ENCODE data around the gene SYT1. TPM values are rescaled to one million over a fixed set of nuclear protein-coding genes. Genes with fewer than 3 reads are reported as not detected.

The SYT1 gene
- total RNA-seq, 1 experiment from 2014 or later = 15.8 TPM

DNA sequence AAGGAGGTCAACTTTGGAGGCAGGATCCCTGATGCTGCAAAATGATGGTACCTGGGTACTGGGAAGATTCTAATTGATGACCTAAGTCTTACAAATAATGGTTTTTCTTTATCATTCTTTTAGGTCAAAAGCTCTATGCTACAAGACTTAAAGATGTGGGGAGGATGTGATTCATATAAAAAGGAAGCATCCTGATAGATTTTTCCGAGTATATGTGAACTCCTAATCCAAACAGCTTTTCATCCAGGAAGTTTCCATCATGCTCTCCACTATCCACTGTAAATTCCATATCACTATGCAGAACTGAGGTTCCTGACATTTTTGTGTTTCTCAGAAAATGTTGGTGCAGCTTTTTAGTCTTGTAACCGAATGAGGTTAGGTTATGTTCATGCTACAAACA, 533.0 kb downstream of the SYT1 start:
- H3K36me3 Mint-ChIP-seq (ENCODE audit: insufficient read depth in 1 of 3, low read depth in 3 of 3) = no peaks in the 10 kb centered on the region; a peak in 1 of 7 replicates
- Histone ChIP-seq H2AK5ac (ENCODE audit: insufficient read length, low read length) (no peak overlapping the region), H3K27me3 (ENCODE audit: insufficient read depth, low read length) (no peaks in the 10 kb centered on the region), H2BK15ac (ENCODE audit: low read depth, low read length) (no peak overlapping the region), H4K20me1 (ENCODE audit: control insufficient read depth, insufficient read depth, insufficient read length) (no peaks in the 10 kb centered on the region), H3K14ac (ENCODE audit: insufficient read depth, low read length) (no peak overlapping the region), H2BK5ac (ENCODE audit: insufficient read length, low read length) (no peak overlapping the region), H2BK120ac (ENCODE audit: low read depth, low read length, poor library complexity, severe bottlenecking) (no peak overlapping the region), H3K18ac (ENCODE audit: insufficient read length, low read depth, low read length) (no peak overlapping the region), H3K79me2 (ENCODE audit: insufficient read depth, low read length) (no peaks in the 10 kb centered on the region), H4K91ac (ENCODE audit: insufficient read length, low read depth, low read length) (no peak overlapping the region), H3K56ac (ENCODE audit: insufficient read length, low read depth, low read length) (no peak overlapping the region), H3K4ac (ENCODE audit: low read depth, low read length) (no peak overlapping the region), H3K9ac (ENCODE audit: extremely low read depth, insufficient read length, low read length) (no peak overlapping the region), H2AFZ (ENCODE audit: low read length) (no peak overlapping the region), H2BK12ac (ENCODE audit: insufficient read length, low read depth, low read length) (no peak overlapping the region), H4K5ac (ENCODE audit: insufficient read length, low read depth, low read length) (no peak overlapping the region), H3K4me1 (ENCODE audit: insufficient read depth, low read length) (no peaks in the 10 kb centered on the region), H3K23ac (ENCODE audit: insufficient read length, low read depth, low read length) (no peak overlapping the region), H3K79me1 (ENCODE audit: insufficient read depth, low read depth, low read length, poor library complexity, severe bottlenecking) (no peaks in the 10 kb centered on the region), H4K8ac (replicated peaks; ENCODE audit: insufficient read length, low read depth, low read length) (no peak overlapping the region), H3K9me3 (ENCODE audit: control insufficient read depth, low read depth, low read length) (no peaks in the 10 kb centered on the region), H3T11ph (ENCODE audit: low read length) (no peak overlapping the region), H3K23me2 (ENCODE audit: insufficient read length, low read depth, low read length, poor library complexity, severe bottlenecking) (no peaks in the 10 kb centered on the region), H3K4me2 (ENCODE audit: insufficient read depth, insufficient read length, low read length) (no peak overlapping the region), H3K27ac (ENCODE audit: insufficient read length, low read depth, low read length) (no peak overlapping the region), H2BK20ac (ENCODE audit: low read depth, low read length, poor library complexity, severe bottlenecking) (no peak overlapping the region)
- H3K27ac Mint-ChIP-seq = no peak overlapping the region
- H3K9me3 Mint-ChIP-seq = no peaks in the 10 kb centered on the region
- H3K4me1 Mint-ChIP-seq = peaks cover 8 to 9% of the 10 kb centered on the region in 2 experiments
- no peaks in the 10 kb centered on the region for H3K27me3 Mint-ChIP-seq (ENCODE audit: low read depth)
- DNase-seq = no peak
- no peak for TF ChIP-seq CTCF (conservative IDR thresholded peaks at IDR 0.05)
- no CpG with 5 or more reads among the region's 2 CpGs for WGBS (ENCODE audit: extremely low coverage, insufficient read length, low lambda C conversion rate)
- H3K4me3 Mint-ChIP-seq = no peak overlapping the region

Measured in H9 (cell line).